22Rv1 (cell line): ENCODE measurements around the gene CEP126.

ENCODE experiments used
- CTCF ChIP-seq: fragments of 450-650 bp; IDR thresholded peaks from 2 replicates; pipeline ENCODE4 v1.5.1; 2017; ENCODE audit warnings: mild to moderate bottlenecking
- ZFX ChIP-seq: fragments of 450-650 bp; IDR thresholded peaks from 2 replicates; pipeline ENCODE4 v1.6.1; 2017; ENCODE audit warnings: antibody characterized with exemption, borderline replicate concordance

GRCh38 chr11:101894505-101894904 is 20.3 kb upstream of the CEP126 start:
- no peak for TF ChIP-seq CTCF
- TF ChIP-seq ZFX = no peak
